Stimulated activated CD4-positive, alpha-beta T cell treated with anti-CD3 and anti-CD28 coated beads, Interleukin-4, amount 100 ng/mL, for 48 hours (primary cell): ENCODE measurements around the gene TSC22D1.
"Not testable (repeated sequence)": the region's sequence is repeated elsewhere in the genome, so short reads cannot be mapped to it uniquely, and the experiment has no call there.

Source experiments
- DNase-seq, 2 donors: peaks; one replicate each; pipeline ENCODE4 v3.0.0-alpha.2; 2020; ENCODE audit warnings: low read depth in 2 of 2

TSC22D1 gene

DNA sequence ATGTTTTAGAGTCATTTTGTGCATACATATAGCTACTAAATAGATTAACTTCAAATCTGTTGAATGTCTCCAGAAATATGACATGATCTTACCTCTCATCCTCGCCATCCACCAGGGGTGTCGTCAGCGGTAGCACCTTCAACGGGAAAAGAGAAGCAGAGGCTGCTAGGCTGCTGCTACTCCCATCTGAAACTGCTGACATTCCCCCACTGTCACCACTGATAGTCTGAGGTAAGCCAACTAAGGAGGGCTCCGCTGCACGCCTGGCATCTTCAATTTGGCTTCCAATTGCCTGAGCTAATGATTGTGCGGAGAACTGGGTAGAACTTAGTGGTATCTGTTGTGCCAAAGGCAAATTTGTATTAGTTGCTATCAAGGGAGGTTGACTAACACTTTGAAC, 3.1 kb downstream of the TSC22D1 start:
- no peak for DNase-seq

DNA sequence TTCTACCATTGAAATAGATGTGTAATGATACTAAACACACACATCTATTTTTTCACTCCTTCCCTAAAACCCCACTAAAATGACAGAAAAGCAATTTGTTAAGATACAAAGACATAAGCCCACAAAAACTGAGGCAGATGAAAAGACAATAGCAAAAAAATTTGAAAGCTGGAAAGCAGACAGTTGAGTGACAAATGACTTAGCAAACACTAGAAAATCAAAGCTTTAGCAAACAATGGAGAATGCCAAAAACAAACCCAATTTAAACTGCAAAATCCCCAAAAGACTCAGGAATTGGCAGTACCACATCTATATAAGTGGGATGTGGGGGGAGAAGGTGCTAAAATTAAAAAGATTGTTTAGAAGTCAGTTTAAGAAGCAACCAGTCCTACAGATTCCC, 9.5 kb downstream of the TSC22D1 start:
- DNase-seq, result no peak

DNA sequence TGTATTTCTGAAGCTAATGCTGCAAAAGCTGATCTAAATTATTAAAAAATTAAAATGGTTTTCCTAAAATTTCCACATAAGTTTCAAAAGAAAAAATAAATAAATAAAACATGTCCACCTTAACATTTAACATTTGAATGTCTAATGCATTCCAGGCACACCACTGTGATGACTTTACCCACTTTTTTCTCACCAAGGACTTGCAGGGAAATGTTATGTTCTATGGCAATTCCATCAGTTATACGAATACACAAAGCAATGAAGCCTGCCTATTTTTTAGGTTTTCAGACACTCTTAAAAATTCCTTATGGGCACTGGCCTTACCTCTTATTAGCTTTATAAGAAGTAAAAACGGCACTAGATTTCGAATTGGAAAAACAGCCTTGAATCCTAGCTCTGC, 10.2 kb downstream of the TSC22D1 start:
- no peak for DNase-seq

DNA sequence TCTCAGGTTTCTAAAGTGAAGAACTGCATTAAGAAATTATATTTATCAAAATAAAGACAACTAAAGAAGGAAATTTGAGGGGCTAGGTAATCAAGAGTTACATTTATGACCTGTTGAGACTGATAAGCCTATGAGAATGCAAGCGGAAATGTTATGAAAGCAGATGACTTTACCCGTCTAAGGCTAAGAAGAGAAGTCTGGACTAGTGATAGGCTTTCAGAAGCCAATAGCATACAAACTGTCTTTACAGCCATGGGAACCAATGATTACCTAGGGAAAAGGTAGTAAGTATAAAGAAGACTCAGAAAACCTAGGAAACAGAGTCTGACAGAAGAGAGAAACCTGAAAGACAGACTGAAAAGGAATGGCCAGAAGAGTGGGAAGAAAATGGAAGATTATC, 11.2 kb downstream of the TSC22D1 start:
- DNase-seq, result no peak

DNA sequence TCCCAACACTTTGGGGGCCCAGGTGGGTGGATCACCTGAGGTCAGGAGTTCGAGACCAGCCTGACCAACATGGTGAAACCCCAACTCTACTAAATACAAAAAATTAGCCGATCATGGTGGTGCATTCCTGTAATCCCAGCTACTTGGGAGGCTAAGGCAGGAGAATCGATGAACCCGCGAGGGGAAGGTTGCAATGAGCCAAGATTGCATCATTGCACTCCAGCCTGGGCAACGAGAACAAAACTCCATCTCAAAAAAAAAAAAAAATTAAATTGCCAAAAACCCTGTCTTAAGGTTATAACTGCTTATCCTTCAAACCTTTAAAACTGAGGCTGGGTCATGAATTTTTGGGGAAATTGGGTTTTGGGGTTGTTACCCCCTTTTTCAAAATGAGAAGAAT, 13.3 kb downstream of the TSC22D1 start:
- DNase-seq, result not testable (repeated sequence)

GRCh38 chr13:44561351-44561750, 14.8 kb downstream of the TSC22D1 start:
- DNase-seq, result no peak

GRCh38 chr13:44557986-44558385, 18.1 kb downstream of the TSC22D1 start:
- no peak for DNase-seq

GRCh38 chr13:44555207-44555606, 20.9 kb downstream of the TSC22D1 start:
- no peak for DNase-seq

DNA sequence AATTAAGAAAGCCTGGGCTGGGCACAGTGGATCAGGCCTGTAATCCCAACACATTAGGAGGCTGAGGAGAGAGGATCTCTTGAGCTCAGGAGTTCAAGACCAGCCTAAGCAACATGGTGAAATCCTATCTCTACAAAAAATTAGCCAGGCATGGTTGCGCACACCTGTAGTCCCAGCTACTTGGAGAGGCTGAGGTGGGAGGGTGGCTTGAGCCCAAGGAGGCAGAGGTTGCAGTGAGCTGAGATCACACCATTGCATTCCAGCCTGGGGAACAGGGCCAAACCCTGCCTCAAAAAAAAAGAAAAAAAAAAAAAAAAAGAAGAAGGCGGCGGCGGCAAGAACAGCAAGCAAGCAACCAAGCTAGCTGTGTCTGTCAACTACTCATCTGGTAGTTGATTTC, 26.7 kb downstream of the TSC22D1 start:
- DNase-seq, result no peak

DNA sequence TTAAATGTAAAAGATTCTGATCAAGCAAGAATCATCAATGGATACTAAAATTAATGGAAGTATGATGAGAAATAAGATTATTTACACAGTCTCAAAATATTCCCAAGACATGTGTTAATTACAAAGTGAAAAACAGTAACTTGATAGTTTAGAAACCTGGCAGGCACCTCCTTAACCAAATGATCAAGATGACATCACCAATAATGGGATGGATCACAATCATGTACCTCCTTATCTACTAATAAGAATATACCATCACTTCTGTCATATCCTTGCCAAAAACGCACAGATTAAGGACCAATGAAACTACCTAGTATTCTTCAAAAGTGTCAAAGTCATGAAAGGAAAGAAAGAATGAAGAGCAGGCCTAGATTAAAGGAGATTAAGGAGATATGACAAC, 30.0 kb downstream of the TSC22D1 start:
- no peak for DNase-seq

GRCh38 chr13:44543369-44543768, 32.8 kb downstream of the TSC22D1 start:
- no peak for DNase-seq

- DNase-seq, result no peak
Measured at GRCh38 chr13:44542361-44542760, 33.8 kb downstream of the TSC22D1 start.

GRCh38 chr13:44541601-44542000, 34.5 kb downstream of the TSC22D1 start:
- DNase-seq, result no peak

- no peak for DNase-seq
Measured at GRCh38 chr13:44540761-44541434, 35.2 kb downstream of the TSC22D1 start.

DNA sequence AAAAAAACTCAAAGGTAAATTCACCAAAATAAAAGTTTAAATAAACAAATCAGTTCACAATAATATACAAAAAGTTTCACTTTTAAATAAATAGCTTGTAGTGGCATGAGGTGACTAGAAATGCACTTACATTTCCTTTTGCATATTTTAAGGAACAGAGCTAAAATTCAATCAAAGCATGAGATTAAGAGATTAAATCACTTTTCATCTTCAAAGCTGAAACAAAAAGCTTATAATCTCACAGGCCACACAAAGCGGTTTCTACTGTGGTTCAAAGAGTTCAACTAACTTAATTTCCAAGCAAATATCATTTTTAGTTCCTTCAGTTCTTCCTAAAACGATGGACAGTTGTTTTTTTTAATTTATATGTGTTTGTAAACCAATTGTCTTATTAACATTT, 38.9 kb downstream of the TSC22D1 start:
- no peak for DNase-seq

DNA sequence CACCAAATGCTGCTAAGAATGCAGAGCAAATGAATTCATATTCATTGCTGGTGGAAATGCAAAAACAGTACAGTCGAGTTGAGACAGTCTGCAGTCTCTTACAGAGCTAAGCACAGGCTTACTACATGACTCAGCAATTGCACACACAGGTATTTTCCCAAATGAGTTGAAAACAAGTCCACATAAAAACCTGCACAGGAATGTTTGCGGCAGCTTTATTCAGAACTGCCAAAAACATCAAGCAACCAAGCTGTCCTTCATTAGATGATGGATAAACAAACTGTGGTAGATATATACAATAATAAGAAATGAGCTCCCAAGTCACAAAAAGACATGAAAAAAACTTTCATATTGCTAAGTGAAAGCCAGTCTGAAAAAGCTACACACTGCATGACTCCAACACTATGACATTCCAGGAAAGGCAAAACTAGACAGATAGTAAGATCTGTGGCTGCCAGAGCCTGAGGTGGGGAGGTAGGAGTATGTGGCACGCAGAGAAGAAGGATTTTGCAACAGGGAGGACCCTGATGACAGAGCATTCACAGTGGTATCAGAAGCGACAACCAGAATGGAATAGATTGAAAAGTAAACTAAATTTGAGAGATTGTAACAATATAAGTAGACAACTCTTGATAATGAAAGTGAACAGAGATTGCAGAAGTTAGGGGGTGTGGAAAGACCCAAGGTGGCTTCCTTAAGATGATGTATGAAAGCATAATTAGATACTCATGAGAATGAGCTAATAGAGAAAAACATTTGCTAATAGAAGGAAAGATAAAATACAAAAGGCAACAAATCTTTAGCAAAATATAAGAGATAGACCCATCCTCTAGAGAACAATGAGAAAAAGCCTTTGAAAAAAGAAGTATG, 52.7 kb downstream of the TSC22D1 start:
- DNase-seq, result no peak

DNA sequence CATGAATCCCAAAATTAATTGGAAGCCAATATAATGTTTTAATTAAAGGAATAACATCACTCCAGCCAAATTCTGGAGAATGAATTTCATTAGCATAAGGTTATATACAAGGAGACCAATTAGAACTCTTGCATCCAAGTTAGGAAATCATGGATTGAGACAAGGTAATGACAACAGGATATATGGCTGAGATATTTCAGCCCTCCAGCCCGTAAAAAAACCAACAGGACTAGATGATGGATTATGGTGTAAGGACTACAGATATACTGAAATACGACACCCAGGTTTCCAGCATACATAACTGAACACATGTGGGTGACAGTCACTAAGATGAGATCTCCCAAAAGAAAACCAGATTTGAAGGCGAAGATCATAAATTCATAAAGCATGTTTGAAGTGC, 56.5 kb downstream of the TSC22D1 start:
- no peak for DNase-seq

- no peak for DNase-seq
Measured at GRCh38 chr13:44516771-44517170, 59.4 kb downstream of the TSC22D1 start.

DNA sequence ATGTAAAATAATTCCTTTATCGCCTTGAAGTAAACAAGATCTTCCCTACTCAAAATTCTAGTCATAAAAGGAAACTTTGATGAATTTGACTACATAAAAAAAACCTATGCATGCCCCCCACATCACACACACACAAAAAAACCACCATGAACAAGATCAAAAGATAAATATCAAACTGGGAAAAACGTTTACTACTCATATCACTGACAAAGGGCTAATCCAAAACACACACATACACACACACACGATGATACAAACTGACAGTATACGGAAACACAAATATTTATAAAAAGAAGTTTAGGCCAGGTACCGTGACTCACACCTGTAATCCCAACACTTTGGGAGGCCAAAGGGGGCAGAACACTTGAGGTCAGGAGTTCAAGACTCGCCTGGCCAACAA, 61.9 kb downstream of the TSC22D1 start:
- no peak for DNase-seq

- not testable (repeated sequence) for DNase-seq
Measured at GRCh38 chr13:44509853-44510252, 66.3 kb downstream of the TSC22D1 start.

DNA sequence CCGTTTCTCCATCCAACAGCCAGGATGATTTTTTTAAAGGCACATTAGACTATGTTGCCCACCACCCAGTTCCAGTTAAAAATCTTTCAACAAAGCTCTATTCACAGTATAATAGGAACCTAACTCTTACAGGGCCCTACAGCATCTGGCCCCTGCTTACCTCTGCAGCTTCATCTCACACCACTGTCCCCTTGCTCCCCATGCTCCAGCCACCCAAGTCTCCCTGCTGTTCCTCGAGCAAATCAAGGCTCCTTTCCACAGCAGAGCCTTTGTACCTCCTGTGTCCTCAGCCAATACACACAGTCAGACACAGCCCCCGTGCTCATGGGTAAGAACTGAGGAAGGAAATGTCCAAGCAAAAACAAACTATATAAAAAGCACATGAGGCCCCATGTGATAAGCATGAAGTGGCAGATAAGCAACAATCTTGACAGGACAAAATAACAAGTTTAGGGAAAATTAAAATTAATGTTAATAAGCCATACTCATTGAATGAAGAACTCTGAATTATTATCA, 67.5 kb downstream of the TSC22D1 start:
- DNase-seq, result no peak

DNA sequence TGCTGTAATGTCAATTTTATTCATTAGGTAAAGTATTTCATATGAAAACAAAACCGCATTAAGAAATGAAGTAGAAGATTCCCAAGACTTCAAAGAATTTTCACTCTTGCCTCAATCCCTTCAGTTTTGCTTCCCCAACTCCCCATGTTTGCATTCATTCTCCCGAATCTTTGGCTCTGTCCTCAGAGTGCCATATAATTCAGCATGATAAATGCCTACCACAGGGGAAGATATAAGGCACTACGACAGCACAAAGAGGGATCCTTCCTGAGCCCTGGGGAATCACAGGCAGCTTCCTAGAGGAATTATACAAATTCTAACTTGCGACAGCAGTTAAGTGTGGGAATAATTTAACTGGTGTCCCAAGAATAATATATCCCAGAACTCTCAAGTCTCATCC, 68.5 kb downstream of the TSC22D1 start:
- no peak for DNase-seq

DNA sequence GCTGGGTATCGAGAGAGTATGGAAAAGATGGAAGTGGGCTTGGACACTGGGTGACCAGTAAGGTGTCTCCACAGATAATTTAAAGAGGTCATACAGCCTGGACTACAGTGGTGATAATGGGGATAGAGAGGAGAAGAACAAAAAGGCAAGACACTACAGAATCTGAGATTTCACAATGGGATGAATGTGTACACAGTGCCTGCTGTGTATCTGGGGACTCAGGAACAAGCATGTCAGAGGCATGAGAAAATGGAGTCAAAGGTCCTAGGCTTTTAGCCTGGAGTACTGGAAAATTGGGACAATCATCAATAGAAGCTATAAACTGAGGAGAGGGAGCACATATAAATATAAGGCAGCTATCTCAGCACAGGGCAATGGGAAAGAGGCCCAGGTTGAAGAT, 69.4 kb downstream of the TSC22D1 start:
- DNase-seq, result no peak
